H1 (cell line): ENCODE results near the gene ZNF415.

ENCODE experiments used
- CREB1 ChIP-seq: IDR thresholded peaks from 2 replicates; pipeline ENCODE4 v1.6.1; 2012; ENCODE audit warnings: inconsistent platforms
- RXRA ChIP-seq: IDR thresholded peaks from 2 replicates; pipeline ENCODE4 v1.6.1; 2011; ENCODE audit warnings: low read depth, mild to moderate bottlenecking, low read length, moderate library complexity; ENCODE audit not compliant: insufficient read depth
- TF ChIP-seq, protein P1 (sequence below), 3 experiments: IDR thresholded peaks; 1 replicate in 2 of 3; 2 replicates in 1 of 3; pipeline versions ENCODE4 v1.5.1 to v1.6.1; 2011; ENCODE audit warnings: low read length in 3 of 3, mild to moderate bottlenecking in 3 of 3, inconsistent platforms in 2 of 3, low read depth in 1 of 3, moderate library complexity in 1 of 3; ENCODE audit not compliant: insufficient read depth in 1 of 3; ENCODE audit errors: control extremely low read depth in 1 of 3

- TF ChIP-seq, protein P1, sequence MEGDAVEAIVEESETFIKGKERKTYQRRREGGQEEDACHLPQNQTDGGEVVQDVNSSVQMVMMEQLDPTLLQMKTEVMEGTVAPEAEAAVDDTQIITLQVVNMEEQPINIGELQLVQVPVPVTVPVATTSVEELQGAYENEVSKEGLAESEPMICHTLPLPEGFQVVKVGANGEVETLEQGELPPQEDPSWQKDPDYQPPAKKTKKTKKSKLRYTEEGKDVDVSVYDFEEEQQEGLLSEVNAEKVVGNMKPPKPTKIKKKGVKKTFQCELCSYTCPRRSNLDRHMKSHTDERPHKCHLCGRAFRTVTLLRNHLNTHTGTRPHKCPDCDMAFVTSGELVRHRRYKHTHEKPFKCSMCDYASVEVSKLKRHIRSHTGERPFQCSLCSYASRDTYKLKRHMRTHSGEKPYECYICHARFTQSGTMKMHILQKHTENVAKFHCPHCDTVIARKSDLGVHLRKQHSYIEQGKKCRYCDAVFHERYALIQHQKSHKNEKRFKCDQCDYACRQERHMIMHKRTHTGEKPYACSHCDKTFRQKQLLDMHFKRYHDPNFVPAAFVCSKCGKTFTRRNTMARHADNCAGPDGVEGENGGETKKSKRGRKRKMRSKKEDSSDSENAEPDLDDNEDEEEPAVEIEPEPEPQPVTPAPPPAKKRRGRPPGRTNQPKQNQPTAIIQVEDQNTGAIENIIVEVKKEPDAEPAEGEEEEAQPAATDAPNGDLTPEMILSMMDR (IDR thresholded peaks at IDR 0.05; ENCODE audit: control extremely low read depth in 1 of 3, insufficient read depth in 1 of 3, low read depth in 1 of 3, low read length in 3 of 3) = no peak
- TF ChIP-seq CREB1 (no peak), RXRA (no peak)
These were observed 37.7 kb downstream of the ZNF415 start for GRCh38 chr19:53094754-53095575.
